GM19238 (cell line): Measurements from ENCODE around the gene TRIM2.

Source experiments
- DNase-seq: peaks from one replicate; pipeline ENCODE4 v3.0.0; 2011; ENCODE audit warnings: low spot score; ENCODE audit not compliant: insufficient read length

The TRIM2 gene

DNA sequence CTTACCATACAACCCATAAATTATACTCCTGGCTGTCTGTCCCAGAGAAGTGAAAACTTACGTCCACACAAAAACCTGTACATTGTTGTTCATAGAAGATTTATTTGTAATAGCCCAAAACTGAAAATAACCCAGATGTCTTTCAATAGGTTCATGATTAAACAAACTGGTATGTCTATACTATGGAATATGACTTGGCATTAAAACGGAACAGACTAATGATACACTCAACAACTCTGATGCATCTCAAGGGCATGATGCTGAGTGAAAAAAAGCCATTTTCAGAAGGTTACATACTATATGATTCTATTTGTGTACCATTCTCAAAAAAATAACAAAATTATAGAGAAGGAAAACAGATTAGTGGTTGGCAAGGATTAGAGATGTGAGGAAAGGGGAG lies 128.7 kb downstream of the TRIM2 start:
- no peak for DNase-seq

DNA sequence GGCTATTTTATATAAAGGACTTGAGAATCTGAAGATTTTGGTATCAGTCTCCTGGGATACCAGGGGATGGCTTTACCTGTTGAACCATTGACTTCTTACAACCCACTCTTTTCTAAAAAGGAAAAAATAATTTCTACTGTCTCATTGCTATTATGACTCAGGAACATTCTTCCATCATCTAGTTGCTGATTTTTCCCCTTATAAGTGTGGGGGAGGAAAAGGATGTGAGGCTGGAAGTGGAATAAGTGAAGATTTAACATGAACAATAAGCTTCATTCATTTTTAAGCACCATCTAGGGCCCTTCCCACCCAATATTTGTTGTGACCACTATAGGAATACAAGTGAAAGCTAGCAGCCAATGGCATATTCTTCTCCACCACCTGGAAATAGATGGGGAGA lies 129.6 kb downstream of the TRIM2 start:
- no peak for DNase-seq

DNA sequence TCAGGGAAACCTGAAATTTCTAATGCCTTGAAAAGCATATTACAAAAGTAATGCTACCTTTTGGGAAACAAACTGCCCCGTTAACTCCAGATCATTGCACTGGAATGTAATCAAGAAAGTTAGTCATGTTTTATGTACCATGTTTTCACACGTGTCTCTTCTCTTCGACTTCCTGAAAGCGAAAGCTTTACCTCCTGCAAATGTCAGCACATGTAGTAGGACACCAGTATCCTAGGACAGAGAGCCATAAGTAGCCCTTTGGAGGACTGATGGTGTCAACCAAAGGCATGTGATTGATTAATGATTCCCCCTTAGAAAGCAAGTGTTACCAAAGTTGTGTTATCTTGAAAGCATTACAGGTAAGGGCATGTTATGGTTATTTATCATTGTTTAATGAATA lies 131.4 kb downstream of the TRIM2 start:
- DNase-seq: no peak

DNA sequence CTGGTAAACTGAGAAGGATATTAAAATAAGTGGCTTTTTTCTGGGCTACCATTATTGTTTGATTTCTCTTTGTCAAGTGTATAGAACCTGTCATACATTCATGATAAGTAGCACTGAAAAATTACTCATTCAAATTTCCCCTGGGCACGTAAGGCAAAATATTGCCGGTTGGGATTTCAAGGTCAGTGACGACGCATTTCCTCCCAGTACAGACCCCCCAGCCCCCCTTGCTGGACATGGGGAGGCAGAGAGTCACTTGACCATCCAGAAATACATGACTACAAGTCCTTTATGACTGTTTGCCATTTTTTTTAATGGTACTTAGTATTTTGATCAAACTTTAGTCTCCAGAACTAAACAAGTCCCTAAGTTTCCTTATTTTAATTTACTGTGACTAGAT lies 133.4 kb downstream of the TRIM2 start:
- no peak for DNase-seq

DNA sequence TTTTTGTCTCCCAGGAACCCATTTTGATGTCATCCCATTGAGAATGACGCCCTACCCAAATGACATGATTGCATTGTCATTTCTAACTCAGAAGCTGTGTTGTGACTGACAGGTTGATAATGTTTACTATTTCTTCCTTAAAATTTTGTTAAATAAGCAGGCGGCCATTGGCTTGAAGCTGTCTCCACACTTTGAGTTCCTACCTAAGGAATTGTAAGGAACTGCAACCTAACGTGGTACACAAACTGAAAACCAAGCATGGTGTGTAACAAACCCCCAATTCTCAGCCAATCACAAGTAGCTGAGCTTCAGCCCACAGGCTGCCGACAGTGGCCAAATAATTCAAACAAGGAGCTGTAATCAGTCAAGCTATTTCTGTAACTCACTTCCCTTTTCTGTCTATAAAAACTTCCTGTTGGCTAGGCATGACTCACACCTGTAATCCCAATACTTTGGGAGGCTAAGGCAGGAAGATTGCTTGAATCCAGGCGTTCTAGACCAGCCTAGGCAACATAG lies 137.4 kb downstream of the TRIM2 start:
- DNase-seq: no peak

DNA sequence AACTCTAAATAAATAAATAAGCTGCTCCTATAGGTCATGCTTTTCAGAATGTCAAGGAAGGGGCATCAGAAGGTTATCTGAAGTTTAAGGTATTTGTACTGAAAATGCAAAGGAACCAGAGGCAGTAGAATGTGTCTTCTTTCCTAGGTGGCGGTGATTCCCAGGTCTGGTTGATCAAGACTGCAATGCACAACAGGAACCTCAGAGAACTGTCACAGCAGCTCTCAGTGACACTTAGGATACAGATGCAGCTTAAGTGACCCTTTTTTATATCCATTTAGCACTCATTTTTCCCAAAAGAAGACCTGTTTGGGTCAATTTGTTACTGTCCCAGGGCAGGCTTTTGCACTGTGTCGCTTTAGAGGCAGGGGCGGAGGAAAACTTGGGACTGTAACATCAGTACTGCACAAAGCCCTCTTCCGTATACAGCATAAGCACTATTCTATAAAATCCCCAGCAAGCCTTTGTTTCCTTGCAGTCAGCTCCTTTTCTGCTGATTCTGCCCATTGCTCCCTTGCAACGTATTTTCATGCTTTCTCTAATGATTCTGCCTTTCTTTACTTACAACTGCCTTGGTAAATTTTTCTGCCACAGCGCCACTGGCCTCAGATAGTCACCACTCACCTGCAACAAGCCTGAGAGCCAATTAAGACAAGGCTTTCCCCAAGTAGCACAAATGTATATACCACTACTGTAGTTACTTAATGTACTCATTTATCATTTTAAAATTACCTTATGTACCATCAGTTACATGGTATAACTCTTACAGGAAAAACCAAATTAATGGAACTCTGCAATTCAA lies 138.7 kb downstream of the TRIM2 start:
- no peak for DNase-seq

DNA sequence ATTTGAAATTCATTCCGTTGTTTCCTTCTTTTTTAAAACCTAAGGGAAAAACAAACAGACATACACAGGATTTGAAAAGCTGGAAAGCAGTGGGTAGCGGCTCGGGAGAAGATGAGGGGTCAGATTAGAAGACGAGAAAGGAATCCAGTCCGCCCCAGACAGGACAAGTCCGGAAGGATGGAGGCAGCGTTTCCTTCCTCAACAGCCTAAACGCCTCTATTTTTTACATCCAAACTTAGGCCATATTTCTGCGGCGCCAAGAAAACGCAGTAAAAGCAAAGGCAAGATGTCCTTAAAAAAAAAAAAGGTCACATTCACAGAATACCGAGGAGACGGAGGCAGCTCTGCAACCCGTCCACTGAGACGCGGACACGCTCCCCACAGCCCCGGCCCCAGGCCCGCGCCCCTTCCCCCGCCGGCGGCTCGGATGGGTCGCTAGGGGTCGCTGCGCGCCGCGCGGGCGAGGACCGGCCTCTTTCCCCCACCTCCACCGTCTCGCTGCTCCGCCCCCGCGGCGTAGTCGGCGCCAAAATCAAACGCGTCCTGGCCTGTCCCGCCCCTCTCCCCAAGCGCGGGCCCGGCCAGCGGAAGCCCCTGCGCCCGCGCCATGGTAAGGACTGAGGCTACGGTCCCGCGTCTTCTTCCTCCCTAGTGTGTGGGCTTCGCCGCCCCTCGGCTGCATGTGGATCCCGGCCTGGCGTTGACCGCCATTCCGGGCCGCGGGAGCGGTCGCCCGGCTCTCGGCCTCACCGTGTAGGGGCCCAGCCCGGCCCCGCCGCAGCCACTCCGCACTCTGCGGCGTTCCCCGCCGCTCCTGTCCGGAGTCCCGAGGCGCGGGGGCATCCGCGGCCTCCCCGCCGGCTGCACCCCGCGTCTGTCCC lies 140.1 kb downstream of the TRIM2 start, which contains the start of gene MND1:
TSS of gene MND1 (plus strand) at position 558 of the 881 bp plus-strand sequence. CDS start at position 608, 50 bp downstream.
- peak; percentile 74 for DNase-seq

DNA sequence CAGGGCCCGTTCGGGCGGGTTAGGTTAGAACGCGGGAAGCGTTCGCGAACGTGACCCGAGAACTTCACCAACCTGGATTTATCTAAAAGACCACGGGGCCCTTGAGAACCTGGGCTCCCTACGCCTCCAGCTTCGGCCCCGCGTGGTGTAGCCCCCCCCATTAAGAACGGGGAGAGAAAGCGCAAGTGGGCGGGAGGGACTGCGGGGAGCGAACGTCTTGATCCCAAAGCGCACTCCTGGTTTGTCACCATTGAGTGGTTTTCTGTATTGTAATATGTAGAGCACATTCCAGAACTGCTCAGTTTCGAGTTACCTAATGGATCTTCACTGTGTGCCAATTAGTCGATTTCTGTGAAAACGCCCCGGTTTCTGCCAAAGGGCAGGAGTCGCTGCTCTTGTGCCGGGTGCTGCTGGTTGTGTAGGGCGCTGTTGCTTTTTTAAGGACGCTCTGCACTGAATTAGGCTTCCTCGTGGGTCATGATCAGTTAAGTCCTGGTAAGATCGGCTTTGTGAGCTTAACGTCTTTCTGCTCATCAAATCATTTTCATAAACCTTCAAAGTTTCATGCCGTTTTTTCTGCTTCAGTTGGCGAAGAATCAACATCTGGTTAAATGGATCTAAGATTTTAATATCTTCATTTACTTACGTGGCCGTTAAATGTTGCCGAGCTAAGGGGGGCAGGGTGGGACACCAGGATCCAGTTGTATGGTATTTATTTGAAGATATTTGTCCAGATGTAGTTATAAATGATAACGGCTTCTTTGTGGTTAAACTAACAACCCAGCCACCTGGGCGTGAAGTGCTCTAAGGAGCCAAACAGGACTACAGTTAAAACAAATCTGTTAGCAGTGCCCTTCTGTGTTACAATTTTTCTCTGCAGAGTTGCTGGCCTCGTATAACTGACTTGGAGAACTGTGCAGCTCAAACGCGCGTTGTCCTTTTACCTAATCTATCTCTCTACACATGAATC lies 141.1 kb downstream of the TRIM2 start:
- DNase-seq: no peak

DNA sequence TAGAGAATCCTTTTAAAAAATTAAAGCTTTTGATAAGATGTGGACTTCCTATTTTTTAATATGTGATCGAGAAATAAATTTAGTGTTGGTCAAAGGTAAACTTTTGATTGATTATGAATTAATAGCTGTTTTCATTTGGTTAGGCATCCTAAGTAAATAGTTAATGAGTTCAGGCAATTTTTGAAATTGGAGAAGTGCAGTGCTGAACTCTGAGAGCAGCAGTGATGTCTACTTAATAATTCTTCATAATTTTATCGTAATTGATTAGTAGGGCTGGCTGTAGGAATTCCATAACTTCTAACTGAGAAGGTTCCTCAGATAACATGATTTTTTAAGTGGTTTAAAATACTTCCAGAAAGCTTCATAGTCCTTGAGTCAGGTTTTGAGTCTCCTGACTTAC lies 141.8 kb downstream of the TRIM2 start:
- no peak for DNase-seq

DNA sequence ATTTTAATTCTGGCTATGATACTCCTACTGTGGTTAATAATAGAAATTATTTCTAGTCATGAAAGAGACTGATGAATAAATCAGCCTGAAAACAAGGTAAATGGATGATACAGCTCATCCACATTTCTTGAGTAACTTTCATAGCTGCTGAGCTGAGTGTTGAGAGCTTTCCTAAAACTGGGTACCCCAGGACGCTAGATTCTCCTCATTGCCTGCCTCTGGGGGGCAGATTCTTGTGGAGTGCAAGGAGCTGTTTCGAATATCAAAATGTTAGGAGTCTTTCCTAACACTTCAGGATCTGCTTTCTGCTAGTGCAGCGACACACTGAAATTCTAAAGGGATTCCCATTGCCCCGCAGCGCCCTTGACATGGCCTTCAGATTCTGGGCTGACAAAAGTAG lies 142.3 kb downstream of the TRIM2 start:
- no peak for DNase-seq

DNA sequence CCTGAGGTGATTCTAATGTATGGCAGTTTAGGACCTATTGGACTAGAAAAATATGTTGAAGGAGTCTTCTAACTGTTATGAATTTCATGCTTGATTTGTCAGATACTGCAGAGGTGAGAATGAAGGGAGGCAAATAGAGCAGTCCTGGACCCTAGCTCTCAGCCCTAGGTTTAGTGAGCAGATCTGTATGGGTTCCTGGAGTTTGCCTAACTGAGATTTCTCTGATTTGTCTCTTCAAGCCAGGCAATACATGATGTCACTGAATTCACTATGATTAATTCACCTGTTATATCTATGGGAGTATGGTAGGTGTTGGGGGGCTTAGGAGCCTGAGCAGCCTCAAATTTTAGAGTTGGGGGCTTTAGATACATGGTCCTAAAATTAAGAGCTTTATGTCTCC lies 142.9 kb downstream of the TRIM2 start:
- no peak for DNase-seq

DNA sequence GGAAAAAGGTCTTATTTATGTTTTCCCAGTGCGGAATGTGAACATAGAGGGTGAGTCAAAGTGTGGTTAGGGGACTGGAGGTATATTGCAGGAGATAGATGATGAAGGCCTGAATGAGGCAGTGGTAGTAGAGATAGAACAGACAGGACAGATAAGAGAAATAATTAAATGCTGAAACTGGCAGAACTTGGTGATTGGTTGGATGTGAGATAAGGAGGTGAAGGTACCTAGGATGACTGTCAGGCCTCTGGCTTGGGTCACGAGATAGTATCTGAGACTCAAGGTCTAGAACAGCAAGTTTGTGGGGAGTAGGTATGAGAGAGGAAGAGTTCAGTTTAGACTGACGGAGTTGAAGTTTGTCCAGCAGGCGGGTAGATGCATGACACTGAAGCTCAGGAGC lies 143.8 kb downstream of the TRIM2 start:
- no peak for DNase-seq

DNA sequence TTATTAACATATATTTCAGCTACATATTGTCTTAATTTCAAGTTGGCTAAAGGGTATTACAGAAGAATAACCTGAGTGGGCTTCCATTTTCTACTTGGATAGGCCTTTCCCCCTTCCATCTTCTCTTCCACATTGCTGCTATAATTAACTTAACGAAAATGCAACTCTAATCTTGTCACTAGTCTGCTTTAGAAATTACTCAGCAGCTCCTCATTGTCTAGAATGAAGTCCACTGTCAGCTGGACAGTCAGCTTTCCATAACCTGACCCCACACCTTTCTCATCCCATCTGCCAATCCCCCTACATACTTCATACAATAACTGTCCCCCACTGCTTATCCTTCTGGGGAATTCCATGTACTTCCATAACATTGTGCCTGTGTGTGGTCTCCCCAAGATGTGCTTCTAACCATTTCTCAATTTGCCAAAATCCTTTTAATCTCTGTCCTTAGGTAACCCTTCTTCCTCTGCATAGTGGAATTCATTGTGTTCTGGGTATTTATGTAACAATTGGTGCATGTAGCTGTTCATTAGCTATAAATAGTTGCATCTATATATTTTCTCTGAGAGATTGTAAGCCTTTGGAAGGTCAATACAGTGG lies 145.1 kb downstream of the TRIM2 start:
- no peak for DNase-seq

DNA sequence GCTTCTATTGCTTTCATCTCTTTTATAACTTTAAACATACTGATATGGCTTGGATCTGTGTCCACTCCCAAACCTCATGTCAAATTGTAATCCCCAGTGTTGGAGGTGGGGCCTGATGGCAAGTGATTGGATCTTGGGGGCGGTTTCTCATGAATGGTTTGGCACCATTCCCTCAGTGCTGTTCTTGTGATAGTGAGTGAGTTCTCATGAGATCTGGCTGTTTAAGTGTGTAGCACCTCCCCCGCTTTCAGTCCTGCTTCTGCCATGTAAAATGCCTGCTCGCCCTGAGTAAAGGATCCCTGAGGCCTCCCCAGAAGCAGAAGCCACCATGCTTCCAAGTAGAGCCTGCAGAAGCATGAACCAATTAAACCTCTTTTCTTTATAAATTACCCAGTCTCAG lies 157.9 kb downstream of the TRIM2 start:
- DNase-seq: no peak

DNA sequence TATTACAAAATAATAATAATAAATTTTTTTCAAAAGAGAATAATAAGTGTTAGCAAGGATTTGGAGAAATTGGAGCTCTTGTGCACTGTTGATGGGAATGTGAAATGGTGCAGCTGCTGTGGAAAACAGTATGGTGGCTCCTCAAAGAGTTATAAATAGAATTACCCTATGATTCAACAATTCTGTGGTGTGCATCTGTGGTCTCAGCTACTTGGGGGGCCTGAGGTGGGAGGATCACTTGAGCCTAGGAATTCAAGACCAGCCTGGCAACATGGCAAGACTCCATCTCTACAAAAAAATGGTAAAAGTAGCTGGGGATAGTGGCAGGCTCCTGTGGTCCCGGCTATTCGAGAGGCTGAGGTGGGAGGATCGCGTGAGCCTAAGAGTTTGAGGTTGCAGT lies 159.8 kb downstream of the TRIM2 start:
- no peak for DNase-seq

DNA sequence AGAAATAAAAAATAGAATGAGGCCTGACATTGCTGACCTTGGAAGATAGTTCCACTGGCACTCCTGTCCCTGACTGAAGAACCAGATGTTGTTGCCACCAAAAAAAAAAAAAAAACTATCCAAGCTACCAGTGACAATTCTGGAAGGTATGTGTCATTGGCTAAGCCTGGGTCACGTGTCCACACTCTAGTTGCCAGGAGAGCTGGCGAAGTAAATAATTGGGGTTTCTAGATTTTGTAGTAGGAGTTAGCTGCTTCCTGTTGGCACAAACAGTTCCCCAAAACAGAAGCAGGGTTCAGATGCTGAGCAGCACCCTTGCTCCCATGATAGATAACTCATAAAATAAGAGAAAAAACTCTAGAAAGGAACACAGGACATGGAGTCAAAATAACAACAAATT lies 160.8 kb downstream of the TRIM2 start:
- no peak for DNase-seq

DNA sequence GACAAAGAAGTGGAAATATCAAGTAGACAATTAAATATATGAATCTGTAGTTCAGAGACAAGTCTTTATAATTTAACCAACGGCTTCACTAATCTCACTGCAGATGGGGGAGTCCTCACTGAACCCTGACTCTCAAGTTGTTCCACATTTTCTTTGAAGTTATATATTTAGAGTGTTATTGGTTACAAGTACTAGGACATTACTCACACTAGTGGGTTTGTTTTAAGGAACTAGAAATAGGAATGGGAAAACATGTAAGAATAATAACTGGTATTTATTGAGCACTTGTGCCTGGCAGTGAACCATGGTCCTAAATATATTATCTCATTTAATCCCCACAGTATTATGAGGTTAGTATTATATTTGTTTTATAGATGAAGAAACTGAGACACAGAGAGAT lies 162.2 kb downstream of the TRIM2 start:
- DNase-seq: no peak

DNA sequence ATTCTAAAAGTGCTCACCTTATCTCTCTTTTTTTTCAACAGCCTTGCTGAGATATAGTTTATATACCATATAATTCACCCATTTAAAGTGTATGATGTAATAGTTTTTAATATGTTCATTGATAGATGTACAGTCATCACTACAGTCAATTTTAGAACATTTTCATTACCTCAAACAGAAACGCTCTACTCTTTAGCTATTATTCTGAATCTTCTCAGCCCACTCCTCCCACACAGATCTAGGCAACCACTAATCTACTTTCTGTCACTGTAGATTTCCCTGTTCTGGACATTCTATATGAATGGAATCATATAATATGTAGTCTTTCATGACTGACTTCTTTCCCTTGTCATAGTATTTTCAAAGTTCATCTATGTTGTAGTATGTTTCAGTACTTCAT lies 162.8 kb downstream of the TRIM2 start:
- no peak for DNase-seq

DNA sequence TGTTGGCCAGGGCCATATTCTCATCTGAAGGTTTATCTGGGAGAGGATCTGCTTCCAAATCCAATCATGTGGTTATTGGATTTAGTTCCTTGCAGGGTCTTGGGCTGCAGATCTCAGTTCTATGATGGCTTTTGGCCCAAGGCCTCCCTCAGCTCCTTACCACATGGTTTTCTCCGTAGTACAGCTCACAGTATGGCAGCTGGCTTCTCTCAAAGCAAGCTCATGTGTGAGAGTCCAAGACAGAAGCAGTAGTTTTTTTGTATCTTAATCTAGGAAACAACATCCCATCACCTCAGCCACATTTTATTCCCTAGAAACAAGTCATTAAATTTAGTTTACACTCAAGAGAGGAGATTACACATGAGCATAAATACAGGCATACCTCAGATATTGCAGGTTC lies 164.8 kb downstream of the TRIM2 start:
- no peak for DNase-seq

DNA sequence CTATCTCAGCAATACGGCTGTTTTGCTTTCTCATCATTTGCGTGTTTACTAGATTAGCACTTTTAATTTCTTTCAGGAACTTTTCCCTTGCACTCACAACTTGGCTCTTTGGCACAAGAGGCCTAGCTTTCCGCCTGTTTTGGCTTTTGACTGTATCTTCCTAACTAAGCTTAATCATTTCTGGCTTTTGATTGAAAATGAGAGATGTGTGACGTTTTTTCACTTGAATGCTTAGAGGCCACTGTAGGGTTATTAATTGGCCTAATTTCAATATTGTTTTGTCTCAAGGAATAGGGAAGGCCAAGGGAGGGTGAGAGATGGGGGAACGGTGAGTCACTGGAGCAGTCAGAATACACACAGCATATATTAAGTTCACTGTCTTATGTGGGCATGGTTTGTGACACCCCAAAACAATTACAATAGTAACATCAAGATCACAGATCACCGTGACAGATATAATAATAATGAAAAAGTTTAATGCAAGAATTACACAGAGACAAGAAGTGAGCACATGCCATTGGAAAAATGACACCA lies 167.5 kb downstream of the TRIM2 start:
- DNase-seq: no peak
